Mesendoderm (in vitro differentiated cells): ENCODE results near the gene PREX1.

Experiments
- DNase-seq: peaks from one replicate; pipeline ENCODE4 v3.0.0; 2013
- H2AK5ac ChIP-seq: 2 replicates; pipeline ENCODE4 v1.6.1; 2013; ENCODE audit warnings: low read length, inconsistent platforms
- H2BK120ac ChIP-seq: 2 replicates; pipeline ENCODE4 v1.6.1; 2013; ENCODE audit warnings: low read depth, mild to moderate bottlenecking, low read length, moderate library complexity, mixed read lengths
- H2BK15ac ChIP-seq: replicated peaks from 2 replicates; pipeline ENCODE4 v1.6.1; 2013; ENCODE audit warnings: low read depth, mild to moderate bottlenecking, moderate library complexity
- H2BK5ac ChIP-seq: 2 replicates; pipeline ENCODE4 v1.6.1; 2013; ENCODE audit warnings: low read length, inconsistent platforms
- H3K18ac ChIP-seq: 2 replicates; pipeline ENCODE4 v1.6.1; 2013; ENCODE audit warnings: mild to moderate bottlenecking, low read length, mixed read lengths
- H3K23ac ChIP-seq: one replicate; pipeline ENCODE4 v1.6.1; 2013; ENCODE audit warnings: low read length
- H3K27ac ChIP-seq: 2 replicates; pipeline ENCODE4 v1.5.1; 2013; ENCODE audit warnings: low read depth, mild to moderate bottlenecking, inconsistent platforms, low read length, moderate library complexity
- H3K27me3 ChIP-seq: 2 replicates; pipeline ENCODE4 v1.6.1; 2013; ENCODE audit warnings: low read length, control low read depth, mild to moderate bottlenecking, inconsistent platforms; ENCODE audit not compliant: insufficient read depth, poor library complexity
- H3K36me3 ChIP-seq: 2 replicates; pipeline ENCODE4 v1.6.1; 2013; ENCODE audit warnings: low read length, inconsistent platforms; ENCODE audit not compliant: control insufficient read depth, insufficient read depth
- H3K4ac ChIP-seq: one replicate; pipeline ENCODE4 v1.6.1; 2013; ENCODE audit warnings: low read depth, mild to moderate bottlenecking, low read length, moderate library complexity
- H3K4me1 ChIP-seq: 2 replicates; pipeline ENCODE4 v1.6.1; 2013; ENCODE audit warnings: low read depth, low read length, inconsistent platforms; ENCODE audit not compliant: control insufficient read depth
- H3K4me2 ChIP-seq: 2 replicates; pipeline ENCODE4 v1.6.1; 2013; ENCODE audit warnings: low read length
- H3K4me3 ChIP-seq: 2 replicates; pipeline ENCODE4 v1.5.1; 2013; ENCODE audit warnings: mild to moderate bottlenecking, low read length
- H3K56ac ChIP-seq: one replicate; pipeline ENCODE4 v1.6.1; 2013; ENCODE audit warnings: low read length
- H3K79me1 ChIP-seq: 2 replicates; pipeline ENCODE4 v1.6.1; 2013; ENCODE audit warnings: low read length, inconsistent platforms
- H3K79me2 ChIP-seq: 2 replicates; pipeline ENCODE4 v1.6.1; 2013; ENCODE audit warnings: mild to moderate bottlenecking, low read length; ENCODE audit not compliant: control insufficient read depth, insufficient read depth
- H3K9ac ChIP-seq: 2 replicates; pipeline ENCODE4 v1.6.1; 2013; ENCODE audit warnings: low read length, inconsistent platforms
- H4K5ac ChIP-seq: one replicate; pipeline ENCODE4 v1.6.1; 2013; ENCODE audit warnings: low read length
- H4K8ac ChIP-seq: one replicate; pipeline ENCODE4 v1.6.1; 2013; ENCODE audit warnings: low read depth, mild to moderate bottlenecking, control low read depth, low read length, moderate library complexity
- WGBS: extraction: QIAGEN DNeasy Blood & Tissue Kit; methylation state at CpG from one replicate; pipeline ENCODE4 v1.1.7; 2013; ENCODE audit warnings: low lambda C conversion rate, missing lambda C conversion rate; ENCODE audit not compliant: insufficient coverage; ENCODE audit errors: extremely low coverage; 5-methylcytosine and 5-hydroxymethylcytosine counted together

The PREX1 gene

GRCh38 chr20:48612335-48612734 lies 215.5 kb downstream of the PREX1 start:
- H3K79me1 ChIP-seq: no peaks in the 10 kb centered on the region
- H3K18ac ChIP-seq: no peak overlapping the region
- no peaks in the 10 kb centered on the region for H3K27me3 ChIP-seq
- no peak for DNase-seq
- no peak overlapping the region for H2BK5ac ChIP-seq
- H2AK5ac ChIP-seq: no peak overlapping the region
- no peak overlapping the region for H4K5ac ChIP-seq
- H3K9ac ChIP-seq: no peak overlapping the region
- no peak overlapping the region for H4K8ac ChIP-seq
- no peak overlapping the region for H3K56ac ChIP-seq
- H3K4me1 ChIP-seq: peaks cover 2% of the 10 kb centered on the region
- no peak overlapping the region for H3K4me3 ChIP-seq
- WGBS: no CpG with 5 or more reads among the region's 6 CpGs
- H3K79me2 ChIP-seq: no peaks in the 10 kb centered on the region
- no peak overlapping the region for H3K23ac ChIP-seq
- no peaks in the 10 kb centered on the region for H3K36me3 ChIP-seq
- no peak overlapping the region for H3K27ac ChIP-seq
- H3K4ac ChIP-seq: no peak overlapping the region
- no peak overlapping the region for H2BK120ac ChIP-seq
- no peak overlapping the region for H2BK15ac ChIP-seq
- H3K4me2 ChIP-seq: no peak overlapping the region

- Histone ChIP-seq H3K79me1 (no peaks in the 10 kb centered on the region), H3K4me1 (peaks cover 2% of the 10 kb centered on the region), H3K4me3 (no peak overlapping the region), H4K5ac (no peak overlapping the region), H3K36me3 (no peaks in the 10 kb centered on the region), H3K23ac (no peak overlapping the region), H3K4ac (no peak overlapping the region), H3K4me2 (no peak overlapping the region), H2BK5ac (no peak overlapping the region), H3K79me2 (no peaks in the 10 kb centered on the region), H2BK15ac (no peak overlapping the region), H4K8ac (no peak overlapping the region), H3K9ac (no peak overlapping the region), H3K27me3 (no peaks in the 10 kb centered on the region), H2AK5ac (no peak overlapping the region), H3K56ac (no peak overlapping the region), H3K18ac (no peak overlapping the region), H3K27ac (no peak overlapping the region), H2BK120ac (no peak overlapping the region)
- no CpG with 5 or more reads among the region's 4 CpGs for WGBS
- DNase-seq: no peak
Measured at GRCh38 chr20:48610996-48611395, 216.8 kb downstream of the PREX1 start.

GRCh38 chr20:48609491-48609978 lies 218.3 kb downstream of the PREX1 start:
- Histone ChIP-seq H3K4me2 (no peak overlapping the region), H3K4me1 (no peaks in the 10 kb centered on the region), H3K79me2 (no peaks in the 10 kb centered on the region), H3K36me3 (no peaks in the 10 kb centered on the region), H3K56ac (no peak overlapping the region), H2BK15ac (no peak overlapping the region), H3K23ac (no peak overlapping the region), H2AK5ac (no peak overlapping the region), H3K9ac (no peak overlapping the region), H3K27me3 (no peaks in the 10 kb centered on the region), H2BK5ac (no peak overlapping the region), H4K5ac (no peak overlapping the region), H3K18ac (no peak overlapping the region), H2BK120ac (no peak overlapping the region), H3K27ac (no peak overlapping the region), H3K4ac (no peak overlapping the region), H3K4me3 (no peak overlapping the region), H4K8ac (no peak overlapping the region), H3K79me1 (no peaks in the 10 kb centered on the region)
- no CpG with 5 or more reads among the region's 5 CpGs for WGBS
- no peak for DNase-seq

- H3K4ac ChIP-seq: no peak overlapping the region
- no peaks in the 10 kb centered on the region for H3K4me1 ChIP-seq
- H2BK5ac ChIP-seq: no peak overlapping the region
- H3K4me3 ChIP-seq: no peak overlapping the region
- H3K4me2 ChIP-seq: no peak overlapping the region
- H3K79me2 ChIP-seq: no peaks in the 10 kb centered on the region
- no peak overlapping the region for H4K5ac ChIP-seq
- H3K27ac ChIP-seq: no peak overlapping the region
- no peaks in the 10 kb centered on the region for H3K27me3 ChIP-seq
- H3K79me1 ChIP-seq: no peaks in the 10 kb centered on the region
- H3K23ac ChIP-seq: no peak overlapping the region
- WGBS: no CpG with 5 or more reads among the region's 3 CpGs
- H2BK120ac ChIP-seq: no peak overlapping the region
- no peak overlapping the region for H3K9ac ChIP-seq
- no peak overlapping the region for H3K56ac ChIP-seq
- H2AK5ac ChIP-seq: no peak overlapping the region
- H3K18ac ChIP-seq: no peak overlapping the region
- H3K36me3 ChIP-seq: no peaks in the 10 kb centered on the region
- H4K8ac ChIP-seq: no peak overlapping the region
- H2BK15ac ChIP-seq: no peak overlapping the region
- DNase-seq: no peak
Measured at GRCh38 chr20:48608756-48609155, 219.0 kb downstream of the PREX1 start.

- Histone ChIP-seq H3K4me1 (no peaks in the 10 kb centered on the region), H3K4me3 (no peak overlapping the region), H3K27ac (no peak overlapping the region), H4K5ac (no peak overlapping the region), H3K4ac (no peak overlapping the region), H3K27me3 (no peaks in the 10 kb centered on the region), H2AK5ac (no peak overlapping the region), H4K8ac (no peak overlapping the region), H3K18ac (no peak overlapping the region), H2BK120ac (no peak overlapping the region), H3K9ac (no peak overlapping the region), H2BK15ac (no peak overlapping the region), H3K36me3 (no peaks in the 10 kb centered on the region), H3K4me2 (no peak overlapping the region), H3K23ac (no peak overlapping the region), H3K56ac (no peak overlapping the region), H3K79me2 (no peaks in the 10 kb centered on the region), H3K79me1 (no peaks in the 10 kb centered on the region), H2BK5ac (no peak overlapping the region)
- DNase-seq: no peak
- WGBS: no CpG with 5 or more reads among the region's 8 CpGs
Measured at GRCh38 chr20:48607544-48607865, 220.3 kb downstream of the PREX1 start.

- no peak overlapping the region for H3K18ac ChIP-seq
- no peak overlapping the region for H4K8ac ChIP-seq
- WGBS: no CpG with 5 or more reads among the region's 12 CpGs
- no peaks in the 10 kb centered on the region for H3K4me1 ChIP-seq
- H3K56ac ChIP-seq: no peak overlapping the region
- H4K5ac ChIP-seq: no peak overlapping the region
- H3K36me3 ChIP-seq: no peaks in the 10 kb centered on the region
- H3K79me1 ChIP-seq: no peaks in the 10 kb centered on the region
- no peak for DNase-seq
- no peaks in the 10 kb centered on the region for H3K79me2 ChIP-seq
- H2BK15ac ChIP-seq: no peak overlapping the region
- no peak overlapping the region for H2AK5ac ChIP-seq
- no peak overlapping the region for H3K23ac ChIP-seq
- H3K27me3 ChIP-seq: no peaks in the 10 kb centered on the region
- H2BK120ac ChIP-seq: no peak overlapping the region
- H3K4me2 ChIP-seq: no peak overlapping the region
- no peak overlapping the region for H3K4me3 ChIP-seq
- no peak overlapping the region for H2BK5ac ChIP-seq
- no peak overlapping the region for H3K9ac ChIP-seq
- H3K27ac ChIP-seq: no peak overlapping the region
- H3K4ac ChIP-seq: no peak overlapping the region
Measured at GRCh38 chr20:48606841-48607543, 220.8 kb downstream of the PREX1 start.
